Measurements from ENCODE around the gene RBM19. TPM values are rescaled to one million over a fixed set of nuclear protein-coding genes. Genes with fewer than 3 reads are reported as not detected.

Gene RBM19
- total RNA-seq, 1 experiment from 2014 or later: 35.7 TPM

GRCh38 chr12:113991224-113992044, 25.3 kb upstream of the RBM19 start:
- Histone ChIP-seq H3K4me3 (ENCODE audit: low read depth, low read length) (no peak overlapping the region), H3K4me1 (no peaks in the 10 kb centered on the region), H3K27me3 (replicated peaks; ENCODE audit: control insufficient read depth, insufficient read depth, low read length) (no peaks in the 10 kb centered on the region; the same call in 1 of the 2 replicates), H3K36me3 (ENCODE audit: control insufficient read depth, insufficient read depth, low read length) (no peaks in the 10 kb centered on the region), H3K9me3 (no peaks in the 10 kb centered on the region)
- no peak for TF ChIP-seq CTCF (IDR thresholded peaks at IDR 0.05; ENCODE audit: insufficient read depth in 1 of 2, low read depth in 1 of 2, low read length in 1 of 2, severe bottlenecking in 1 of 2, unreplicated experiment in 1 of 2)
- POLR2A ChIA-PET: no interaction called here
- Mint-ChIP-seq H3K27me3 (ENCODE audit: insufficient read depth, unreplicated experiment) (peaks cover 7% of the 10 kb centered on the region), H3K4me3 (ENCODE audit: unreplicated experiment) (no peak overlapping the region), H3K4me1 (ENCODE audit: low read depth, unreplicated experiment) (no peaks in the 10 kb centered on the region), H3K27ac (ENCODE audit: unreplicated experiment) (no peak overlapping the region), H3K36me3 (ENCODE audit: insufficient read depth, unreplicated experiment) (no peaks in the 10 kb centered on the region), H3K9me3 (ENCODE audit: unreplicated experiment) (no peaks in the 10 kb centered on the region)
- intact Hi-C loops (cut with micrococcal nuclease; ENCODE audit: unreplicated experiment): no loop called here
- no peak for DNase-seq
- BruUV-seq (replicated peaks): no TSS peak
- CTCF ChIA-PET: interaction anchor here (2.1 kb wide), 1 partner anchor 11 kb away, joined by 7 read pairs; no protein-coding TSS in a partner anchor

GRCh38 chr12:113990250-113991223, 24.4 kb upstream of the RBM19 start:
- no peak for TF ChIP-seq CTCF (IDR thresholded peaks at IDR 0.05; ENCODE audit: insufficient read depth in 1 of 2, low read depth in 1 of 2, low read length in 1 of 2, severe bottlenecking in 1 of 2, unreplicated experiment in 1 of 2)
- POLR2A ChIA-PET: no interaction called here
- H3K27me3 ChIP-seq (replicated peaks; ENCODE audit: control insufficient read depth, insufficient read depth, low read length): no peaks in the 10 kb centered on the region; the same call in 1 of the 2 replicates
- Mint-ChIP-seq H3K27ac (ENCODE audit: unreplicated experiment) (no peak overlapping the region), H3K4me3 (ENCODE audit: unreplicated experiment) (no peak overlapping the region), H3K36me3 (ENCODE audit: insufficient read depth, unreplicated experiment) (no peaks in the 10 kb centered on the region), H3K4me1 (ENCODE audit: low read depth, unreplicated experiment) (no peaks in the 10 kb centered on the region), H3K9me3 (ENCODE audit: unreplicated experiment) (no peaks in the 10 kb centered on the region), H3K27me3 (ENCODE audit: insufficient read depth, unreplicated experiment) (peaks cover 5% of the 10 kb centered on the region)
- no peaks in the 10 kb centered on the region for H3K9me3 ChIP-seq
- no TSS peak for BruUV-seq (replicated peaks)
- no peak for DNase-seq
- H3K36me3 ChIP-seq (ENCODE audit: control insufficient read depth, insufficient read depth, low read length): no peaks in the 10 kb centered on the region
- CTCF ChIA-PET: interaction anchor here (2.1 kb wide), 1 partner anchor 10 kb away, joined by 7 read pairs; no protein-coding TSS in a partner anchor
- no peaks in the 10 kb centered on the region for H3K4me1 ChIP-seq
- intact Hi-C loops (cut with micrococcal nuclease; ENCODE audit: unreplicated experiment): no loop called here
- H3K4me3 ChIP-seq (ENCODE audit: low read depth, low read length): no peak overlapping the region

- H3K4me3 Mint-ChIP-seq (ENCODE audit: unreplicated experiment): no peak overlapping the region
- H3K9me3 ChIP-seq: no peaks in the 10 kb centered on the region
- ChIA-PET CTCF (no interaction called here), POLR2A (no interaction called here)
- H3K36me3 ChIP-seq (ENCODE audit: control insufficient read depth, insufficient read depth, low read length): no peaks in the 10 kb centered on the region
- no peak for TF ChIP-seq CTCF (IDR thresholded peaks at IDR 0.05; ENCODE audit: insufficient read depth in 1 of 2, low read depth in 1 of 2, low read length in 1 of 2, severe bottlenecking in 1 of 2, unreplicated experiment in 1 of 2)
- no TSS peak for BruUV-seq (replicated peaks)
- H3K27ac Mint-ChIP-seq (ENCODE audit: unreplicated experiment): no peak overlapping the region
- no peaks in the 10 kb centered on the region for H3K9me3 Mint-ChIP-seq (ENCODE audit: unreplicated experiment)
- H3K27me3 ChIP-seq (replicated peaks; ENCODE audit: control insufficient read depth, insufficient read depth, low read length): no peaks in the 10 kb centered on the region; the same call in 1 of the 2 replicates
- no peaks in the 10 kb centered on the region for H3K36me3 Mint-ChIP-seq (ENCODE audit: insufficient read depth, unreplicated experiment)
- no peaks in the 10 kb centered on the region for H3K4me1 ChIP-seq
- peaks cover 3% of the 10 kb centered on the region for H3K27me3 Mint-ChIP-seq (ENCODE audit: insufficient read depth, unreplicated experiment)
- H3K4me1 Mint-ChIP-seq (ENCODE audit: low read depth, unreplicated experiment): no peaks in the 10 kb centered on the region
- no peak overlapping the region for H3K4me3 ChIP-seq (ENCODE audit: low read depth, low read length)
- no peak for DNase-seq
- intact Hi-C loops (cut with micrococcal nuclease; ENCODE audit: unreplicated experiment): loop anchor here (10.0 kb wide), 2 partner anchors 166 to 1926 kb away; no protein-coding TSS in a partner anchor
Measured at GRCh38 chr12:113988976-113989375, 22.9 kb upstream of the RBM19 start.

Data from Caco-2 (cell line).